Fibroblast of skin of right biceps (primary cell): ENCODE results near the gene TSPAN18.

Experiments used
- DNase-seq: peaks from one replicate; pipeline ENCODE4 v3.0.0-alpha.2; 2013

Gene TSPAN18

DNA sequence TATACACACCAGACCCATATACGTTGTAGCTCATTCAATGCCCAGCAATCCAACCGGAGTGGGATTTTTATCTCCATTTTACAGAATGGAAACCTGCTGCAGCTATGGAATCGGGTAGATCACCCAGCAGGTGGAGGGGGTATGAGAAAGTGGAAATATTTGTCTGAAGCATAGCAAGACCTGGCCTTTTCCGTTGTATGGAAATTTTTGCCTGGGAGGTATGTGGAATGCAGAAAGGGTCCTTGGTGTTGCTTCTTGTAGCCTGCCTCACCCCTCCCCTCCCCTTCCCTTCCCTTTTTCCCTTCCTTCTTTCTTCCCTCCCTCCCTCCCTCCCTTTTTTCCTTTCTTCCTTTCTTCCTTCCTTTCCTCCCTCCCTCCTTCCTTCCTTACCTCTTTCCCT is 15.2 kb downstream of the TSPAN18 start:
- DNase-seq = no peak

DNA sequence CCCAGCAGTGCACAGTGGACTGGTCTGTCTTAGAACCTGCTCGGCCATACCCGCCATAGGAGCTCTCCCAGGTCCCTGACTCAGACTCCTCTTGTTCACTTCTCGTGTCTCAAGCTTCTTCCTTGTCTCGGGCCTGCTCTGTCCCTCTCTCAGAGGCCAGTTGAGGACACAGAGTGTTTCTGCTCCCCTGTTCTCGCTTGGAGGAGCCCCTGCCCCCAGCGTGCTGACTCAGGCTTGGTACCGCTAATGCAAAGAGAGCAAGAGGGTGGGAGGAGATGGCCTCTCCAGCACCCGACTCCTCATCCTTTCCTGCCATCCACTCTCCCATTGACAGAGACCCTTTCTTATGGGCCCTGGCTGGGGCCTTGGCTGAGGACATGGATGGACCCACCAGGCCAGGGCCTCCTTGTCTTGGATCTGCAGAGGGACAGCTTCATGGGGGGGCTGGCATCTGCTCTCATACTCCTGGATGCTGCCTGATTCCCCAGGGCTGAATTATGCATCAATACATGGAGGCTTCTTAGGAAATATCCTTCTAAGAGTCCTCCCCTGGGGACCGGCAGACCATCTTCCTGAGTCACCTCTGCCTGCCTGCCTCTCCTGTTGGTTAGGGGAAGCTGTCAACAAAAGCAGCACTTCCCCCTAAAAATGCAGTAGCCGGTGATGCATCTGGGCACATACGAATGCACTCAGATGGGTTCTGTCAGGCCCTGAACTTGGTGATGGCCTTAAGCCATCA is 15.9 kb downstream of the TSPAN18 start:
- DNase-seq = peak; percentile 81

DNA sequence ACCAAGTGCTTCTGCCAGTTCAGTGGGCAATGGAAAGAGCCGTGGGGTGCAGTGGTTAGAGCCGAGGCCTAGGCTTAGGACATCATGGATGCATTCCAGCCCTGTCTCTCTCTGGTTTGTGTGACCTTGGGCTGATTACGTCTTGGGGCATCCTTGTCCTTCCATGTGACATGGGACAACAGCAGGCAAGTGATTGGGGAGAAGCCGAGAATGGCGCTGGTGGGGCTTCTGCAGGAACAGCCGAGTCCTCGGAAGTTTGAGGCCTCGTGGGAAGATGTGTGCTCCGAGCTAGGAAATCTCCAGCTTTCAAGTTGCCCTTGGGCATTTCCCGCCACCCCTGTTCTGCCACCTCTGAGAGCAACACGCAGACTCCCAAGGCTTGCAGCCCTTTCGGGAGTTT is 16.6 kb downstream of the TSPAN18 start:
- no peak for DNase-seq

DNA sequence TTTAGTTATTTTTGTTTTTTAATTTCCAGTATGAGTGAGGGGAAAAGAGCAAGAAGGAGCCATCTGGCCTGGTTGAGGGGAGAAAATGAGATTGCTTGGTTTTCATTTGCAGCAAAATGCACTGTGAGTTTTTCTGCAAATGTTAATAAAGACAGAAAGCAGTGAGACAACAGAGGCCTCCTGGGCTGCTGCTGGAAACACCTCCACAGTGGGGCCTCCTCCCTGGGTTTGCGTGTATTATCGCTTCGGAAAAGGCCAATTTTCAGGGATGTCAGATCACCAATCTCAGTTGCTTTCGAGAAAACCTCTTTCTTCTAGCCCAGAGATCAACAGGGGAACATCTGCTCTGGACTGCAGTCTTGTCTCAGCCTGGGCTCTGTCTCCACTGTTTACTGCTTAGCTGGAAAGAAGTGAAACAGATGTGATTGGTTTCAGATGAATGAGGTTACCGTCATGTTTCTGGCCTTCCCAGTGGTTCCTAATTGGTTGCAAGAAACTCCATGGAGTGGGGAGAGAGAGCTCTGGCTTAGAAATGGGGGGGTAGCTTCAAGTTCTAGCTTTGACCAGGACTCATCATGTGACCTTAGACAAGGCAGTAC is 17.3 kb downstream of the TSPAN18 start:
- peak; percentile 48 for DNase-seq

DNA sequence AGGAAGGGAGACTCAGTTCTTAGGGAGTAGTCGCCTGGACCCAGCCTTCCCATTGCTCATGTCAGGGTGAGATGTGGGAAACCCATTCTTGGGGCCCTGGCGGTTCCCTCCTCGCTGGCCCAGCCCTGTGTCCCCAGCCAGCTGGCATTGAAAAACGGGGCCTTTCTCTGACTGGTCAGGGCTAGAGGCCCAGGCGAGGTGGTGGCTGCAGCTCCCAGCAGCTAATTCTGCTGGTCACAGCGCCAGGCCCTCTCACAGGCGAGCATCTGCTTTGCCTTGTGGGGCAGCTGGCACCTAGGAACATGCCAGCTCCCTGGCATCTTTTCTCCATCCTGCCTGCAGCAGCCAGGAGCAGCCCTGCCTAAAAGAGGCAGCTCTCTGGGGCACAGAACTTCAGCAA is 20.1 kb downstream of the TSPAN18 start:
- no peak for DNase-seq

DNA sequence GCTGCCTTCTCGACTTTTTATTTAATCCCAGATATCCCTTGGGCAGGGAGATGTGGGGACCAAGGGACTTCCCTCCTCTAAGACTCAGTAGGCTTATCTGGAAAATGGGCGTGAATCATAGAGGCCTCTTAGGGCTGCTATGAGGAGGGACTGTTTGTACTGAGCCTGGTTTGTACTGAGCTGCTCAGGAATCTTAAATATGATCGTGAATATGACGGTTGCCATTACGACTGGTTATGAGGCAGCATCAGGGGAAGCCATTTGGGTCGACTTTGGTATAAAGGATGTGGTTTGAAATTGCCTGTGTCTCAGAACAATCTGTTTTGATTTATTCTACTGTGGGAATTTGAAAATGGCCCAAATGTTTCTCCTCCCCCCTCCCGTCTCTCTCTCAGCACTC is 20.6 kb downstream of the TSPAN18 start:
- DNase-seq = peak; percentile 97

DNA sequence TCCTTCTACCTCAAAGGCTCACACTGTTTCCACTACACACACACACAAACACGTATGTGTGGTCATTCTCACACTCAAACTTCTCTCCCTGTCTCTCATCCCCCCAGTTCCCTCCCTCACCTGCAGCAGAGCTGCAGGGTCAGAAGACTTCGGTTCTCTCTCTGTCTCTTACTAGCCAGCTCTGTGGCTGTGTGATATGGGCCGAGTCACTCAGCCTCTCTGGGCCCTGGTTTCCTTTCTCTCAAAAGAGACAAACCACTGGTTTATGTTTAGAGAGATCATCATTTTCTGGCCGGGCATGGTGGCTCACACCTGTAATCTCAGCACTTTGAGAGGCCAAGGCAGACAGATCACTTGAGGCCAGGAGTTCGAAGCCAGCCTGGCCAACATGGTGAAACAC is 21.1 kb downstream of the TSPAN18 start:
- no peak for DNase-seq

DNA sequence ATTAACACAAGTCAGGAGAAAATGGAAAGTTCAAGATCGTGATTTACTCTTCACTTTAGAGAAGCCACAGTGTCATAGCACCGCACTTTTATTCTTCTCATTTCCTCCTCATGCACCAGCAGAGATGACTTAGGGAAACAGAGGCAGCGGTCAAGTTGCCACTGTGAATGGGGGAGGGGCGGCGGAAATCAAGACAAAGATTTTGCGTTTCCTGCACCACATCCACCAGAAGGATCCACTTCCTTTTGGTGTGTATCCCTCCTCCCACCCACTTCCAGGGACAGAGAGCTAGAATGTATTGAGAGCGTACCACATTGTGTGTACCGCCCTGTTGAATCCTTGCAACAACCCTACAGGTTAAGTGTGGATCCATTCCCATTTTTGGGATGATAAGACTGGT is 21.8 kb downstream of the TSPAN18 start:
- no peak for DNase-seq

DNA sequence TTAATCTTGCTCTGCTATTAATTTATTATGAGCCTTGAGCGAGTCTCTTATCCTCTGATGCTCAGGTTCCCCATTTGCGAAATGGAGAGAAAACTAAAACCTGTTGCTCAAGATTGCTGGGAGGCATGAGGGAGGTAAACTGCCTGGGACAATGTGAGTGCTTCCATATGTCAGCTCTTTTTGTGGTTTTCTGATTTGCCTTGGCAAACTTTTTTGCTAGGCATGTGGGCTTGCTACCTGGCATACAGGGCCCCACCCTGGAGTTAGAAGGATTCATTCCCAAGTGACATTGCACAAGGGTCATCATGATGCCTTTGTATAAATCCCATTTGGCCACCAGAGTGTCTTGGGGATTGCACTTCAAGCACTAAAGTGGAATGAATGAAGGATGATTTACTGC is 22.4 kb downstream of the TSPAN18 start:
- DNase-seq = peak; percentile 46

DNA sequence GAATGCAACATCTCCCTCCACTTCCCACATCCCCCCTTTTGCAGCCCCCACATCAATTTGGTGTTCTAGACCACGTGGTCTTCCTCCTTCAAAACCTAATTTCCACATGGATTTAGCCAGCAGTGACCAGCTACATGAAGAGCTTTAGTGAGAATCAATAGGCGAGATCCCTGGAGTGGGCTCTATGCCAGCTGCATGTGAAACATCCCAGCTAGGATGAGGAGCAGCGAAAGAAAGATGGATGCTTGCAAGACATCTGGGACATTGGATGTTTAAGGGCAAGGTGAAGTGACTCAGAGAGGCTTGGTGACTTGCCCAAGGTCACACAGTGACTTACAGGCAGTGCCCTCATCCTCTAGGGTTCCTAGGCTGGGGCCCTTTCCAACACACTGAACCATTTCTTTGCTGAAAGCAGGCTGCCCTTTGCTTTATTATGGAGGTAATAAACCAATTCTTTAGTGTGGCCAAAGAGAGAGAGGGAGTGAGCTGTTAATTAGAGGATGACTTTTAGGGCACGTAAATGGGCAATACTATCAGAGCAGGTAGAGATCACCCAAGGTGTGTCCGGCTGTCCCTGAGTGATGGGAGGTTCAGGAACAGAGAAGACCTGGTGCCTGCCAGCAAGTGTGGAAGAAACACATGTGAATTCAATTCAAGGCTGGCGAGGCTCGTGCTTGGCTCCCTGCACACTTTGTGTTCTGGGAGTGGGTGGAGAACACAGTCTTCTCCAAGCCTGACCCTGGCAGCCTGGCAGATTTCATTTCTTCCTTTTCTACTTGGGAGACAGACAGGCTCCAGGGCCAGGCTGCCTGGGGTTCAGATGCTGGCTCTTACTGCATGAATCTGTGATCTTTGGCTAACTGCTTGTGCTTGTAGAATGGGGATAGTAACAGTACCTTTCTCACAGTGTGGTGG is 24.0 kb downstream of the TSPAN18 start:
- no peak for DNase-seq

DNA sequence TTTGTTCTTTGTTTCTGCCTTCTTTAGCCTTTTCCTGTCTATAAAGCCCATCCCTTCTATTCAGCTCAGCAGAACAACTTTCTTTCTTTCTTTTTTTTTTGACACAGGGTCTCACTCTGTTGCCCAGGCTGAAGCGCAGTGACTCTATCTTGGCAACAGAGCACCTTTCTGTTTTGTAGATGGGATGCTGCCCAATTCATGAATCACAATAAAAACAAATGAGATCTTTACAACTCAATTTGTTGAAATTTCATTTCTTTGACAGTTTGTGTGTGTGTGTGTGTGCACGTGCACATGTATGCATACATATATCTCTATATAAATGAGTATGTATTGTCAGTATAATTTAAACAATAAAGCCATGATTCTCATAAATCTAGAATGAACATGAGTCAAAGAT is 25.5 kb downstream of the TSPAN18 start:
- peak; percentile 59 for DNase-seq

DNA sequence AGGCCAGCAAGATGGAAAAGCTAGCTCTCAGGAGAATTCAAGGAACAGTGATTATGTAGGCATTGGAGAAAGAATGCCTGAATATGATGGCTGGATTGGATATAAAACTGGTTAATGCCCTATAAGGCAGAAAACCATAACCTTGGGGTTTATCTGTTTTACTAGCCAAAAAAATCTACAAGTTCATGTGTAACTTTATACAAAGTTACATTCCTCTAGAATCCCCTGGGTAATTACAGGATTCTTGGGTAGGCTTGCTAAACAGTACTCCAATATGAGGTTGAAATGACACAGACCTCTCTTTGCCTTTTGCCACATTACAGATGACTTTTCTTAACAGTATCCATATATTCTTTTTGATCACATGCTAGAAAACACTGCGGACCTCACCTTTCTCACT is 26.0 kb downstream of the TSPAN18 start:
- peak; percentile 86 for DNase-seq

DNA sequence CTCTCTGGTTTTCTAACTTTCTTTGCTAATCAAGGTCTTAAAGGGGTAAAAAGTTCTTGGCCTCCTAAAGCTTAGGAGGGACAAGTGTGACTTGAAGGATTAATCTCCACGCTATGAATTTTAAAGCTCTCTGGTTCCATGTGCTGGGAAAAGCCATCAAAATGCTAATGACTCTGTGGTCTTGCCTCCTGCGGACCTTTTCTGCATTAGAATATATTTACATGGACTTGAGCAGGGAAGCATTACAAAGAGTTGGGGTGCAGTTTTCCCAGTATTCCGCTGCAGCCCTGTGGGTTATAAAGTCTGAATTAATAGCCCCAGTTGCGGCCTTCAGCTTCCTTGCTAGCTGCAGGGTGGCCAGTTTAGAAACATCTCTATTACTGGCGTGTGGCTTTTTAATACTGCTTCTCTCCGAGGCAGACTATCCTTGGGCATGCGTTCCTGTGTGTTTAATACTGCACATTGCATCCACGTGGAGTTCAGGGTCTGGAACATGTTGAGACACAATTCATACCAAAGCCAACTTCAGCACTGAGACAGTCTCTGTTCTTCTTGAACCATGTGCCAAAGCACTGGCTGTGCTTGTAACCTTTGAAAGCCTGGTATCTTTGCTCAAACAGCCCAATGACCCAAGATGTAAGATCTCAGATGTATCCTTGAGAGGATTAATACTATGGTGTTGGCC is 27.3 kb downstream of the TSPAN18 start:
- peak; percentile 60 for DNase-seq

DNA sequence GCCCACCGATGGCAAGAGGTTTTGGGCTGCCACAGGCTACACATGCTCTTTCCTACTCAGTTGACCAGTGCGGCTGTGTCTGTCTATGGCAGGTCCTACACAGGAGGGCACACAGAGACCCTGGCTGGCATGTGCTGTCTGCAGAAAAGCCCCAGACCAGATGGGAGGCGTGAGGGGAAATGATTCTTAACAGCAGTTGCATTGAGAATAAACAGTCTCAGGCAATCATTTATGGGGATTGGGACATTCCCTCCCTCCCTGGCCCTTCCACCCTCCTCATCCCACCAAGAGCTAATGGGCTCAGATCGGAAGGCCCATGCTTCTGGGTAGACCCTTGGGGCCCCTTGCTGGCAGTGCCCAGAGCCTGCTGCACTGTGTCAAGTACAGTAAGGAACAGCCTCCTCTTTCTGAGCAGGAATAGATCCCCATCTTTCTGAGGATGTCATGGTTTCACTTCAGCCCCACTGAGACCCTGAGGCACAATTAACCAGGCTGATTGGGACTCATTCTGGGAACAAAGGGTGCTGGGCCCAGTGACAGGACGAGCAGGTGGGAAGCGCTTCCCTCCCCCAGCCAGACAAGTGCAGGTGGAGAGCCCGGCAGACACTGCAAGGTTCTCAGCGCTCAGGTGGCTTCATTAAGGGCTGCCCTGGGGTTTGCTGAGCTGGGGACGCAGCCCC is 28.3 kb downstream of the TSPAN18 start:
- no peak for DNase-seq

DNA sequence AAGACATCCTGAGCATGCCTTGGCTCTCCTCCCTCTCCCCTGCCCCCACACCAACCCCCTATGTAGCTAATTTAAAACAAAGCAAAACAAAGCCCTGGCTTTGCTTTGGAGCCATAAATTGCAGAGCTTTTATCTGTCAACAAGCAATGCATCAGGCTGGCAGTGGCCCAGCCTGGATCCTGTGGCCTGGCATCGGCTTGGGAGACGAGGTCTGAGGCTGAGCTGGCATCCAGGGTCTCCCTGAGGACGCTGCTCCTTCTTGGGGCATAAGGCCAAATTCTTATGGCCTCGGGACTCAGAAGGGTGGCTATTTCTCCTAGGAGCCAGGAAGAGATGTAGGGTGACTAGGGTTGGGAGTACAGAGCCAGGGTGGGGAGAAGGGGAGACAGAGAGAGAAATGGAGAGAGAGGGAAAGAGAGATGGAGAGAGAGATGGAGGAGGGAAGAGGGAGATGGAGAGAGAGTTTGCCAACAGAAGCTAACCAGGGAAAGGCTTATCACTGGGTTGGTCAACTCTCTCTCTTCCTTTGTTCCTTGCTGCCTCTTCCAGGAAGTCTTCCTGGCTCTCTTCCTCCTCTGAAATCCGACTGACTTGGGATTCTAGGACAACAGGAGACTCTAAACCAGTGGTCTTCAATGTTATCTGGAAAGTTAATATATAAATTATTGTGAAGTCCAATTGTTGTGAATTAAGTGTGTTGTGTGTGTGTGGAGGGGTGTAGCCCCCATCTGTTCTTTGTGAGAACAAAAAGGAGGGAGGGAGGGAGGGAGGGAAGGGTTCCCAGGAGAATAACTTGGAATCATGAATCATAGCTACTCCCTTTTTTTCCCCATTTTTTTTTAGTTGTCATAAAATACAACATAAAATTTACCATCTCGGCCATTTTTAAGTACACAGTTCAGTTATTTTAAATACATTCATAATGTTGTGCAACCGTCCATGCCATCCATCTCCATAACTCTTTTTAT is 29.1 kb downstream of the TSPAN18 start:
- peak; percentile 90 for DNase-seq

DNA sequence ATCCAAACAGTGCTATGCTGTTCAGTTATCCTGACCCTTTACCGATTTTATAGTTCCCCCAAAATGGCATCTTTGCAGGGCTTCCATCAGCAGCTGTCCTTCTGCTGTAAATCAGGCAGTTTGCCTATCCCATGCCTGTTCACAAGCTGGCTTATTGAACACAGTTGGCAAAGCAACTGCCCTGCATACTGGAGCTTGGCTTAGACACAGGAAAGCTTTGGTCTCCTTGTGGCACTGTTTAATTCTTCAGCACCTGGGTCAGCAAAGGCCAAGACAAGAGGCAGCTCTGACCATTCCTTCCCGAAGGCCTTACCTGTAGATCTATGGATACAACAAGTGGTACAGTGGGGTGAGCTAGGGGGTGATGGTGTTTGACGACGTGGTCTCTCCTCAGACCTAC is 32.2 kb downstream of the TSPAN18 start:
- DNase-seq = no peak

DNA sequence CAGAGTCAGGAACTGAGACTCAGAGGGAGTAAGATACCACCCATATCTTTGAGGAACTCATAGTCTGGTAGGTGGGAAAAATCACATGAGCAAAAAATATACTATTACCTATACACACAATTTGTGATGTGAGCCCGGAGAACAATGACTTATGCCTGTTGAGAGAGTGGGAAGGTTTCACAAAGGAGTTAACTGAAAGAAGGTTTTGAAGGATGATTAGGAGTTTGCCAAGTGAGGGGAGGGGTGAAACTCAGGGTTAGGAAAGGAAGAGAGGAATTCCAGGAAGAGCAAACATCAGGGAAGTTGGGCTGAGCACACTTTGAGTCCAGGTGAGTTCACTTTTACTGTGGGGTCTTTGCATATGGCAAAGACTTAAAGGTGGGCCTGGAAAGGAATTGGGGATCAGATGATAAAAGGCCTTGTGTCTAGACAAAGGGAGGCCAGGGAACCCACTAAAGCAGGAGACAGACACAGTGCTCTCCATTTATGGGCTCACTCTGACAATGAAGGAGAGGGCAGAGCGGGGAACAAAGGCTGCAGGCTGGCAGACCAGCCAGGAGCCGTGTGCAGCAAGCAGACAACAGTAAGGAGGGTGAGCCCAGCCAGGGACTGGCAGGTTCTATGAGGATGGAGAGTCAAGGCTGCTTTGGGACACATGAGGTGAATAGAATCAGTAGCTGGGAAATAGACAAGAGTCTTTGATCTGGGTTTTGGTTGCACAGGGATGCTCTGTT is 33.1 kb downstream of the TSPAN18 start:
- DNase-seq = no peak

DNA sequence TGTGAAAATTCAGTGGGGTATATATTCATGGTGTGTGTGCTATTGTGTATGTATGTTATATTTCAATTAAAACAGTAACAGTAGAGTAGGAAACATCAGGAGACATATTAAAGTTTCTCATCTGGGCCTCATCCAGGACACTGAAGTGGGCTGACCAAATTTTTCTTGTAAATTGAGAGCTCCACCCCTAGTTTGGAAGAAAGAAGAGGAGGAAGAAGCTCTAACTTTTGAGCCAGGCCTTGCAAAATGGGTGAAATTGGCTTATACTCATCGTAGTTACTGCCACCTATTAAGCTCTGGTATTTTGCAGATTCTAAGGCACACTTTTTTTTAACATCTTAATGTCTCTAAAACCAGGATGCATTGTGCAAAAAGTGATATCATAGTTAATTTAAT is 33.7 kb downstream of the TSPAN18 start:
- no peak for DNase-seq

DNA sequence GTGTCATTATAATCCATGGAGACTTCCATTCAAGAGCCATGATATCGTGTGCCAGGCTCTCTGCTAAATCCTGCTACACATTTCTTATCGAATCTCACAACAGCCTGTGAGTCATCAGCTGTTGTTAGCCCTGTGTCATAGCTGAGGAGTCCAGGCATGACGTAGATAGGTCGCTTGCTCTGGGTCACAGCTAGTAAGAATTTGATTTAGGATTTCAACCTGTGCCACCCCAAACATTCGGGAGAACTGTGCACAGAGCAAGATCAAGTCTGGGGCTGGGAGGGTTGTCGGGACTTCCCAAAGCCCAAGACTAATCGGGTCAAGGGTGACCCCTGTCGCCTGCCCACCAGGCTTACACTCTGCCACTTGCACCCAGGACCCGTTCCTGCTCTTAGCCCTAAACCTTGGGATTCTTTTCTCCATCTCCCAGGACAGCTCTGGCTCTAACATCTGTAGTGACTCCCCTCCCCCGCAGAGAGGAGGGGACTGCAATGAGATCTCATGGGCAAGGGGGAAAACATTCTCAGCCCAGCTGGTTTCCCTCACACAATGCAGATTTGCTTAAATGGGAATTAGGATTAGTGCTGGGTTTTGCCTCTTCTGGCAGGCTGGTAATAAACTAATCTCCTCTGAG is 34.3 kb downstream of the TSPAN18 start:
- peak; percentile 92 for DNase-seq

DNA sequence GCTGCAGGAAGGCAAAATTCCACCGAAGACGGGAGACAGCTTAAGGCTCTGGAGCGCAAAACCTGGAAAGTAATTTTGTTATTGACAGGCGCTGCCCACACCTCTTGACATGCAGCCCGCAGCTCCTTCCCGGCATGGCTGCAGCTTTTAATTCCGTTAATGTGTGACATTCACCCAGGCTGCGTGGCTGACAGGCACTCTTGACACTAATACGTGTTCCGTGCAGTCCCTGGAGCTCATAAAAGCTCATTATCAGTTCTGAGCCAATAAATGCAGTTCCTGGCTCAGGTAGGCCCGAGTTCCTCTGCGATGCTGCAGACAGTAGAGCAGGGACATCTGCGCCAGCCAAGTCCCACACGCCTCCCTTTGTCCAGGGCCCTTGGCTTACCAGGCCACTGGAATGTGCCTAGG is 34.8 kb downstream of the TSPAN18 start:
- DNase-seq = no peak
